GM19043 (cell line): Measurements from ENCODE around the gene PIGK.
"Not testable (repeated sequence)": the region's sequence is repeated elsewhere in the genome, so short reads cannot be mapped to it uniquely, and the experiment has no call there.

Experiments
- ATAC-seq: cut with Tn5 transposase; IDR thresholded peaks from one replicate; pipeline ENCODE4 v1.9.1; 2021; ENCODE audit warnings: low read depth; ENCODE audit not compliant: unreplicated experiment

The PIGK gene

GRCh38 chr1:77197351-77197750, 21.9 kb downstream of the PIGK start:
- ATAC-seq, result no peak

GRCh38 chr1:77193951-77194350, 25.3 kb downstream of the PIGK start:
- ATAC-seq, result no peak

DNA sequence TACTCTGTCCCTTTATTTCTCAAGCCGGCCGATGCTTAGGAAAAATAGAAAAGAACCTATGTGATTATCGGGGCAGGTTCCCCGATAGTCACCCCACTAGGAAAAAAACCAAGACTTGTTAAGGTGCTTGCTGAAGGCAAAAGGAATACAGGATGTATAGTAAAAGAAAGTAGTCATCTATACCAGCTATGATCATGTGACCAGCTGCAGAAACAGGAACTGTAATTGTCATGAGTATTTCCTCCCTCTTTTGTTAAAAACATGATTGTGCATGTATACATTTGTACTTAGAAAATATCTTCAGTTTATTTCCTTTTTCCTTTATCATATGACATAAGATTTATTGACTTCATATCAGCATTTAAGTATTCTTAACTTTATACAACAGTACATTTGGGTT, 30.5 kb downstream of the PIGK start:
- ATAC-seq, result no peak

GRCh38 chr1:77186907-77187306, 32.3 kb downstream of the PIGK start:
- not testable (repeated sequence) for ATAC-seq

DNA sequence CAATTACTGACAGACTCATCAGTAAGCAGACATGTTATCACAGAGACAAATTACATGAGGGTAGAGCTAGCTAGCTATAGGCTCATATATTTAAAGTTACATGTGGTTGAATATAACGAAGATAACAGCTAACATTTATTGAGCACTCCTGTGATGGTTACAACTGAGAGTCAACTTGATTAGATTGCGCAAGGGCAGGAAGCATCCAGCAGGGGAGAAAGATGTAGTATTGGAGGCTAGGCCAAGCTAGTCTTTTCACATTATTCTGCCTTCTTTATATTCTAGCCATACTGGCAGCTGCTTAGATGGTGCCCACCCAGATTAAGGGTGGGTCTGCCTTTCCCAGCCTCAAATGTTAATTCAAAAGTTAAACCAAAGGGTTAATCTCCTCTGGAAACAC, 37.1 kb downstream of the PIGK start:
- no peak for ATAC-seq

DNA sequence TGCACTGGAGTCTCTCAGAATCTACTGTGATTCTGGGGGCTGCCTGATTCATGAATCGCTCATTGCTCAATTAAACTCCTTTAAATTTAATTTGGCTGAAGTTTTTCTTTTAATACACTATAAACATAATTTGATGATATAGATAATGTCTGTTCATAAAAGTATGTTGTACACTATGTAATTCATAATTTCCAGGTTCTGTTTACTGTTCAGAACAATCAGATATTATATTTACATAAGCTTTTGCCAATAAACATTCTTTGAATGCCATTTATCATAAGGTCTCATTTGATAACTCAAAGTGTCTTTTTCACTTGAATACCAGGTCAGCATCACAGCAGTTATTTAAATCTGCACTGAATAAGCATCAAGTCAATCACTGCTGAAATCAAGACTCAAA, 39.6 kb downstream of the PIGK start:
- ATAC-seq, result no peak

DNA sequence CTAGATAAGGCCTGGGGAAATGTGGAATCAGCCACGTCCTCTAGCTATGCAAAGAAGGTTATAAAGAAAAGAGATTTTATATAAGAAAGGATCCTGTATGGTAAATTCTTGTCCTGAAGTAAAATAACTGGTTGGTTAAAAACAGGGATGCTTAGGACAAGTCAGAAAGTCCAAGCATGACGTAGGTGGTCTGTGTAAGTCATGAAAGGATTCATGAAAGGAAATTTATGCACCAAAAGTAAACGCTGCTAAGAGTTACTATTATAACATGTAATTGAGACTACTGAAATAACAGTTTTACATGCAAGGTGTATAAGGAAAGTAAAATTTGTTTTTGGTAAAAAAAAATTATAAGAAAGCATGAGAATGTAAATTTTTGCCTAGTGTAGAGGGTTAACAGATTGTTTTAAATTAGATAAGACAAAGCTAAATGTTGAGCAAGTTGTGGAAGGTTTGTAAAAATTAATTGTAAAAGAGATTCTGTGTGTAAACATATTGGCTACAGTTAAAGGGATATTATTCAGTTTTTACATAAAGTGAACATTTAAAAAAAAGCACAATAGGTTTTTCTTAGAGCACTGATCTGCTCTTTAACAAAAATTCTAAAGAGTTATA, 43.9 kb downstream of the PIGK start:
- no peak for ATAC-seq

DNA sequence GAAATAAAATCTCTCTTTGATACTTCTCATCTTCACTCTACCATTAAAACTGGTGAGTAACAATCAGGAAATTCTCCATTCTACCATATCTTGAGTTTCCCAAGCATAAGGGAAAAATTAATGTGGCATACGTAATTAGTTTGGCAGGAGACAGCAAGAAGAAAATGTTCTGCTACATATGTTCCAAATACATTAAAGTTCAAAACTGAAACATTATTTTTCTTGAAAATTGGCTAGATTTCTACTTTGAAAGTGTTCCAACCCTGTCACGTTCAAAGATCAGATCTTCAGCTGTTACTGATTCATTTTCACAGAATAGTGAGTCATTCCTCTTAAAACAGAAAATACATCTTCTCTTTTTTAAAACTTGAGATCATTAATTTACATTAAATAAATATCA, 48.5 kb downstream of the PIGK start:
- ATAC-seq, result no peak

- no peak for ATAC-seq
Observed at GRCh38 chr1:77168358-77168757, 50.9 kb downstream of the PIGK start.

DNA sequence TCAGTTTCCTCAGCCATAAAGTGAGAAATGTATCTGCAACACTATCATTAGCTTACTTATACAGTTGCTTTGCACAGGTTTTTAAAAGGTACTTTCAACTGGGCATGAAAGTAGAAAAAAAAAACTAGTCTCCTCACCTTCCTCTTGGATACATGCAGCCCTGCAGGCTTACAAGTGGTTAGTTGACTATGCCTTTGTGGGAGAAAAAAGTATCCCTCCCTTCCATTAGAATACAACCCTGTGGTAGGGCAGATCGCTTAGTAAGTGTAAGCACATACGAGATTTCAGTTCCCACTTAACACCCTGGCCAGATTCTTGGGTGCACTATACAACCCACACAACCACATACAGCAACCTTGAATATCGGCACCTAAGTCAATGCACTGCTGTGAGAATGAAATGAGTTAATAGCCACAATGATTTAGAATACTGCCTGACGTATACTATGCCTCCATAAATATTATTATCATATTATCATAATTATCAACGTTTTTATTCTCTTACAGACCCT, 54.7 kb downstream of the PIGK start:
- ATAC-seq, result no peak

- not testable (repeated sequence) for ATAC-seq
Observed at GRCh38 chr1:77159706-77160105, 59.5 kb downstream of the PIGK start.

DNA sequence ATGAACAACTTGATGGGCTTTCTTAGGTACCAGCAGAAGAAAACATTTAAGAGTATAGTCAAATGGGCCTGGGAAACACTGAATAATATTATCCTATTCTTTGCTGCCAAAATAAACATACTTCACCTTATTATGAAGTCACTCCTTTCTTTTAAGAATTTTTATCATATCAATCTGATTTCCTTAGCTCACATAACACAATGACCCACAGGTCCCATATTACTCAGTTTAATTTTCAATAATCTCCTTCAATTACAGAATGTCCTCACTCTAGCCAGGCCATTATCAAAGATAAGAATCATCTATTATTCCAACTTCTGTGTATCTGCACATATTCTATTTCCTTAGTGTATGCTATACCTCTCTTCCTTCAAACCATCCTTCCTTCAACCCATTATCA, 63.0 kb downstream of the PIGK start:
- no peak for ATAC-seq

- ATAC-seq, result no peak
Observed at GRCh38 chr1:77146270-77146669, 73.0 kb downstream of the PIGK start.

DNA sequence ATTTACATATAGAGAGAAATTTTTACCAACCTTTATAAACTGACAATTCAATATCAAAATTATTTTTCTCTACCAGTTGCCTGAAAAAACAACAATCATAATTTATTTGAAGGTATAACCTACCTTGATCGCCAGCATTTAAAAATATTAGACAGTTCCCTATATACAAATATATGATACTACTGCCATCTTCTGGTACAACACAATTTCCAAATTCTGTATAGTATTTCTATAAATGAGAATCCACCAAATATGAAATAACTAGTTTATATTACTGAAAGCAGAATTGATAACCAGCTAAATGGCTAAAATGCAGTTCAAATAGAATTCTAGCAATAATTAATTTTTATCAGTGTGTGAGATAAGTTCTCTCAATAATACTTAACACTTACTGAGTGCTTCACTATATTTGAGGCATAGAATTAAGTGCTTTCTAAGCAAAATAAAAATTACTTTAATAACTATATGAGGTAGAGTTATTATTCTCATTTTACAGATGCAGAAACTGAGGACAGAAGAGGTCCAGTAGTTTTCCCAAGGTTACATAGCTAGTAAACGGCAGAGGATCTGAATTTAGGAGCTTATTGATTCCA, 75.6 kb downstream of the PIGK start:
- no peak for ATAC-seq

- ATAC-seq, result no peak
Observed at GRCh38 chr1:77139389-77139788, 79.8 kb downstream of the PIGK start.

- no peak for ATAC-seq
Observed at GRCh38 chr1:77134359-77134758, 84.9 kb downstream of the PIGK start.

GRCh38 chr1:77133731-77134358, 85.4 kb downstream of the PIGK start:
- ATAC-seq, result no peak

DNA sequence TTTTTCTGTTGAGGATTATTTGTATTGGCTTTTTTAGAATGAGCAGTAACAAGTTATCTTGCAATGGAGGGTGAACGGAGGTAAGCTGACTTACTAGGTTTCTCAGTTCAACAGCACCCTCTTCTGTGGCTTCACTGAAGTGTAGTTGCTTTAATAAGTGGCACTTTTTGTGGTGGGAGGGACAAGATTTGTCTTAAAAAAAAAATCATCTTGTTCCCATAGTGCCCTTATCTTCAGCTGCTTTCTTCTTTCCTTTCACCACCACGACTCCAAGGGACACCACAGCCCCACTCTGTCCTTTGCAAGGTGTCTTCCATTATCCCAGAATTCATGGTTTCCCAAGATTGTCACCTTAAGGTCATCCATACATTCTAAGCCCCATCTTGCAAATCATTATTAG, 92.9 kb downstream of the PIGK start:
- ATAC-seq, result peak; percentile 79

DNA sequence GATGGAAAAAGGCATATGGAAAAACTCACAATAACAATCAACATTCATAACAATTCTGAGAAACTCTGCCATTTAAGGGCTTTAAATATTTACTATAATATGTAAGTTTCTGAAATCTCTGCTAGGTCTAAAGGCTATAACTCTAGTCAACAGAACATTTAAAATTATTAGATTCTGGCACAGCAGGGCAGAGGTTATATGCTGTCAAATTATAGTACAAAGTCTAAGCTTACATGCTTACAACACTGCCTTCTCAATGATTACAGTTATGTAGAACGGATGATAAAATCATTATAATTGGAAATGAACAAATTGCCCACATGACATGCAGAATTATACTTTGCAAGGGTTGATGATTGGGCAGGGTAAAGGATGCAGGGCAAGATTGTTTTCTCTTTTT, 97.7 kb downstream of the PIGK start:
- ATAC-seq, result no peak

DNA sequence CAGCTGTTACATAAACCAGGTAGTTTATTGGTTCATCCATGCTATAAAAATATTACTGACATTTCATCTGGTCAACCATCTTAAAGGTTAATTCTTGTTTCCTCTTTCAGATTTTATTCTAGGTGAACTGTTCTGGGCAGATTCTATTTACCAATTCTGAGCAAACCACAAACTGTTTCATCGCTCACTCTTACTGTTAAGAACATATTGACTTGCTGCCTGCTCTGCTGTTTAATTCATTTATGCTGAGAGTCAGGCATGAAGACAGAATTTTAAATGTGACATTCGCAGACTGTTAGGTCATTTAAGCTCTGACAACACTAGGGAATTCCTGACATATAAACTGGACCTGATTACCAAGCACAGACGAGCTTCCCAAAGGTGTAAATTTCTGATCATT, 98.3 kb downstream of the PIGK start:
- no peak for ATAC-seq

DNA sequence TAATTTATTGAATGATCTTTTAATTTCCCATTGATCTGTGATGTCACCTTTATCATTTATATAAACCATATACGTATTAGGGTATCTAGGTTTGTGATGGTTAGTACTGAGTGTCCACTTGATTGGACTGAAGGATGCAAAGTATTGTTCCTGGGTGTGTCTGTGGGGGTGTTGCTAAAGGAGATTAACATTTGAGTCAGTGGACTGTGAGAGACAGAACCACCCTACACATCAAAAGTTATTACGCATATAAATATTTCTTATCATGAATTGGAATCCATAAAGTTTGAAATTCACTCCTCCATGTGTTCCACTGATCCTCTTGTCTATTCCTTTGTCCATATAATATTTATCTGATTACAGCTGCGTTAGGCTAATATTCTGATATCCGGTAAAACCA, 100.5 kb downstream of the PIGK start:
- no peak for ATAC-seq

- no peak for ATAC-seq
Observed at GRCh38 chr1:77104672-77105071, 114.6 kb downstream of the PIGK start.
